Measurements from ENCODE around the gene ZFAND2A.

GRCh38 chr7:1187127-1187526, 27.1 kb upstream of the ZFAND2A start:
- no peak for TF ChIP-seq POLR2A (IDR thresholded peaks at IDR 0.05)
- TF ChIP-seq CTCF (IDR thresholded peaks at IDR 0.05), result no peak

All from right lobe of liver (tissue), 4 donors.